Neuronal stem cell (in vitro differentiated cells): ENCODE results near the gene TP53RK.

Experiments used
- DNase-seq: peaks from one replicate; pipeline ENCODE4 v3.0.0-alpha.2; 2013; ENCODE audit warnings: low spot score
- H2AFZ ChIP-seq: one replicate; pipeline ENCODE4 v1.6.1; 2013; ENCODE audit warnings: mild to moderate bottlenecking, low read length, inconsistent platforms
- H2AK5ac ChIP-seq: 2 replicates; pipeline ENCODE4 v1.6.1; 2013; ENCODE audit warnings: low read depth, mild to moderate bottlenecking, inconsistent platforms, low read length, moderate library complexity, mixed read lengths
- H2BK120ac ChIP-seq: 2 replicates; pipeline ENCODE4 v1.6.1; 2013; ENCODE audit warnings: low read depth, mild to moderate bottlenecking, inconsistent platforms, low read length, moderate library complexity, mixed read lengths
- H2BK12ac ChIP-seq: one replicate; pipeline ENCODE4 v1.6.1; 2013; ENCODE audit warnings: low read length, inconsistent platforms
- H2BK15ac ChIP-seq: 2 replicates; pipeline ENCODE4 v1.6.1; 2013; ENCODE audit warnings: mild to moderate bottlenecking, low read length, inconsistent platforms, mixed read lengths
- H2BK5ac ChIP-seq: one replicate; pipeline ENCODE4 v1.6.1; 2013; ENCODE audit warnings: inconsistent platforms, mild to moderate bottlenecking, low read length, moderate library complexity
- H3K14ac ChIP-seq: one replicate; pipeline ENCODE4 v1.6.1; 2013; ENCODE audit warnings: low read length, inconsistent platforms
- H3K18ac ChIP-seq: 2 replicates; pipeline ENCODE4 v1.6.1; 2013; ENCODE audit warnings: low read length, inconsistent platforms
- H3K23ac ChIP-seq: 2 replicates; pipeline ENCODE4 v1.6.1; 2013; ENCODE audit warnings: low read depth, mild to moderate bottlenecking, mixed read lengths, low read length, inconsistent platforms; ENCODE audit not compliant: poor library complexity
- H3K27ac ChIP-seq: replicated peaks from 3 replicates; pipeline ENCODE4 v1.5.1; 2013; ENCODE audit warnings: low read length, inconsistent platforms
- H3K27me3 ChIP-seq, 3 experiments: 2 replicates each; pipeline ENCODE4 v1.6.1; 2013; ENCODE audit warnings: low read length in 3 of 3, mild to moderate bottlenecking in 2 of 3, inconsistent platforms in 1 of 3, low read depth in 1 of 3, mixed read lengths in 1 of 3, moderate library complexity in 1 of 3; ENCODE audit not compliant: control insufficient read depth in 3 of 3, insufficient read depth in 3 of 3
- H3K36me3 ChIP-seq, 2 donors: replicated peaks in 1 of 2; 2 replicates each; pipeline ENCODE4 v1.6.1; 2013; ENCODE audit warnings: low read length in 2 of 2; ENCODE audit not compliant: control insufficient read depth in 2 of 2, insufficient read depth in 2 of 2
- H3K4ac ChIP-seq: 2 replicates; pipeline ENCODE4 v1.6.1; 2013; ENCODE audit warnings: inconsistent platforms, mild to moderate bottlenecking, low read length, moderate library complexity
- H3K4me1 ChIP-seq, 2 donors: 1 replicate in 1 of 2; 2 replicates in 1 of 2; pipeline ENCODE4 v1.6.1; 2013; ENCODE audit warnings: low read length in 2 of 2, low read depth in 1 of 2; ENCODE audit not compliant: control insufficient read depth in 2 of 2, insufficient read depth in 1 of 2
- H3K4me2 ChIP-seq: one replicate; pipeline ENCODE4 v1.6.1; 2013; ENCODE audit warnings: mild to moderate bottlenecking, low read length, inconsistent platforms; ENCODE audit not compliant: insufficient read depth, poor library complexity, severe bottlenecking
- H3K4me3 ChIP-seq, 2 donors: 2 replicates each; pipeline ENCODE4 v1.5.1; 2013; ENCODE audit warnings: low read length in 2 of 2, mild to moderate bottlenecking in 2 of 2, inconsistent platforms in 1 of 2, moderate library complexity in 1 of 2
- H3K79me1 ChIP-seq: one replicate; pipeline ENCODE4 v1.6.1; 2013; ENCODE audit warnings: low read depth, mild to moderate bottlenecking, inconsistent platforms, low read length, moderate library complexity
- H3K9ac ChIP-seq: one replicate; pipeline ENCODE4 v1.6.1; 2013; ENCODE audit warnings: mild to moderate bottlenecking, low read depth, low read length, inconsistent platforms; ENCODE audit not compliant: poor library complexity
- H3K9me3 ChIP-seq, 2 donors: replicated peaks in 1 of 2; 2 replicates each; pipeline versions ENCODE3 to v1.6.1; 2013; ENCODE audit warnings: low read length in 2 of 2, mild to moderate bottlenecking in 2 of 2, inconsistent platforms in 1 of 2, low read depth in 1 of 2, mixed read lengths in 1 of 2, moderate library complexity in 1 of 2; ENCODE audit not compliant: control insufficient read depth in 2 of 2, insufficient read depth in 1 of 2
- H4K8ac ChIP-seq: one replicate; pipeline ENCODE4 v1.6.1; 2013; ENCODE audit warnings: low read depth, mild to moderate bottlenecking, inconsistent platforms, low read length, moderate library complexity
- H4K91ac ChIP-seq: one replicate; pipeline ENCODE4 v1.6.1; 2013; ENCODE audit warnings: low read length, low read depth, mild to moderate bottlenecking, inconsistent platforms; ENCODE audit not compliant: poor library complexity
- WGBS, 2 donors: extraction: QIAGEN DNeasy Blood & Tissue Kit; methylation state at CpG; one replicate each; pipeline ENCODE4 v1.1.7; 2013; ENCODE audit warnings: missing lambda C conversion rate in 2 of 2, mixed read lengths in 1 of 2; ENCODE audit not compliant: insufficient read length in 2 of 2, insufficient replicate concordance in 1 of 2; ENCODE audit errors: extremely low coverage in 2 of 2; 5-methylcytosine and 5-hydroxymethylcytosine counted together

The TP53RK gene

DNA sequence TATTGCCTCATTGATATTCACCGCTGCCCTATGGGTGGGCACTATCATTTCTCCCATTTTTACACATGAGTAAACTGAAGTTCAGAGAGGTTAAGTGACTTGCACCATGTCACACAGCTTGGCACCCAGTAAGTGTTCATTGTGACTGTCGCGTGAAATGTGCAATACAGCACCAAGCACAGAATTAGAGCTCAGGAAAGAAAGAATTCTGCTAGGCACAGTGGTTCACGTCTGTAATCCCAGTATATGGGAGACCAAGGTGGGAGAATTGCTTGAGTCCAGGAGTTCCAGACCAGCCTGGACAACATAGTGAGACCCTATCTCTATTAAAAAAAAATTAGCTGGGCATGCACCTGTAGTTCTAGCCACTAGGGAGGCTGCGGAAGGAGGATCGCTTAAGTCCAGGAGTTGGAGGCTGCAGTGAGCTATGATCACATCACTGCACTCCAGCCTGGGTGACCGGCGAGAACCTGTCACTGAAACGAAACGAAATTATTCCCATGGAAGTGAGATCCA lies 38.6 kb downstream of the TP53RK start:
- no peak overlapping the region for H4K8ac ChIP-seq
- no peak overlapping the region for H3K4me3 ChIP-seq
- no peaks in the 10 kb centered on the region for H3K79me1 ChIP-seq
- H3K14ac ChIP-seq: no peak overlapping the region
- no peak overlapping the region for H2BK15ac ChIP-seq
- DNase-seq: no peak
- H3K9ac ChIP-seq: peak overlapping the region; percentile 64
- peak overlapping the region; percentile 71 for H2BK5ac ChIP-seq
- no CpG with 5 or more reads among the region's 10 CpGs for WGBS, 2 donors
- no peak overlapping the region for H3K27ac ChIP-seq
- peaks cover 3 to 5% of the 10 kb centered on the region in 2 donors for H3K4me1 ChIP-seq
- H3K36me3 ChIP-seq: no peaks in the 10 kb centered on the region
- H2AFZ ChIP-seq: no peak overlapping the region
- no peaks in the 10 kb centered on the region for H3K9me3 ChIP-seq
- H2BK12ac ChIP-seq: no peak overlapping the region
- H3K4me2 ChIP-seq: peak overlapping the region; percentile 74
- no peak overlapping the region for H3K23ac ChIP-seq
- H3K27me3 ChIP-seq: peaks cover 0 to 6% (median 0%) of the 10 kb centered on the region in 3 experiments
- no peak overlapping the region for H2BK120ac ChIP-seq
- no peak overlapping the region for H3K4ac ChIP-seq
- H2AK5ac ChIP-seq: no peak overlapping the region
- H3K18ac ChIP-seq: peak overlapping the region; percentile 73
- H4K91ac ChIP-seq: no peak overlapping the region

DNA sequence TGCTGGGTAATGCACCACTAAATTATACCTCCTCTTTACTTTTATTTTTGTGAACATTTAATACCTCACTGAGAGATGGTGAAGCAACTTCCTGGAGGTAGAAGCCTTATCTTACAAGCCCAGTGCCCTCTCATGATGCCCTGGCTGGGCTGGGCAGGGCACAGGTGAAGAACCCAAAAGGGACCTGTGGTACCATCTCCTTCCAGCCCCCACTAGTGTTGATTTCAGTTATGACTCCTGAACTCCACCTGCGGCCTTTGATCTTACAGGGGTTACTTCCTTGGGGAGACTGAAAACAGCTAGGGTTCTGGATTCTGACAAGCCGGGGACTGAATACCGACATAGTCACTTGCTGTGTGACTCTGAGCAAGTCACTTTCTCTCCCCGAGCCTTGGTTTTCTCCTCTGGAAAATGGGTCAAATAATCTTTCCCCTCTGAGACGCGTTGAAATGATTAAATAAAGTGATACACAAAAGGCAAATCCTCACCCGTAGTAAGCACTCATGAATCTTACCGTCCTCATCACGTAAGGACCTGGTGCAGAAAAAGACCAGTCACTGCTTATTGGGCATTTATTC lies 39.2 kb downstream of the TP53RK start:
- H2BK5ac ChIP-seq: no peak overlapping the region
- H3K36me3 ChIP-seq: no peaks in the 10 kb centered on the region
- H3K9me3 ChIP-seq: no peaks in the 10 kb centered on the region
- no peak overlapping the region for H2BK120ac ChIP-seq
- H4K8ac ChIP-seq: no peak overlapping the region
- no peak overlapping the region for H3K27ac ChIP-seq
- no peak overlapping the region for H2BK15ac ChIP-seq
- no peak overlapping the region for H3K4me2 ChIP-seq
- H3K23ac ChIP-seq: no peak overlapping the region
- no peak overlapping the region for H4K91ac ChIP-seq
- no peak for DNase-seq
- H3K18ac ChIP-seq: no peak overlapping the region
- H3K27me3 ChIP-seq: peaks cover 0 to 6% (median 0%) of the 10 kb centered on the region in 3 experiments
- no peaks in the 10 kb centered on the region for H3K79me1 ChIP-seq
- WGBS, 2 donors: no CpG with 5 or more reads among the region's 9 CpGs
- H3K4me3 ChIP-seq: no peak overlapping the region
- H3K4ac ChIP-seq: no peak overlapping the region
- no peak overlapping the region for H2AK5ac ChIP-seq
- no peak overlapping the region for H2BK12ac ChIP-seq
- no peak overlapping the region for H2AFZ ChIP-seq
- no peak overlapping the region for H3K14ac ChIP-seq
- H3K4me1 ChIP-seq: peaks cover 3 to 5% of the 10 kb centered on the region in 2 donors
- no peak overlapping the region for H3K9ac ChIP-seq

DNA sequence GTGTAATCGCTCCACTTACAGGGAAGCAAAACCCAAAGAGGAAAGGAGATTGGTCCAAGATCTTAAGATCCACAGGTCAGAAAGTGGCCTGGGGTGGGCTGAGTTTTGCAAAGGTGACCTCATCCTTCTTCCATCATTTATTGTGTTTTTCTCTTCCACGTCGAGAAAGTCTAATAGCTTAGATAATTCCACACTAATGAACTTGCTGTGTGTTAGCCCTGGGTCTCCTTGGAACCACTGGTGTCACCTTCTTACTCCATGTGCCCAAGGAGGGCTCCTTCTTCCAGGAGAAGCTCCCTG lies 39.6 kb downstream of the TP53RK start:
- H2BK15ac ChIP-seq: no peak overlapping the region

DNA sequence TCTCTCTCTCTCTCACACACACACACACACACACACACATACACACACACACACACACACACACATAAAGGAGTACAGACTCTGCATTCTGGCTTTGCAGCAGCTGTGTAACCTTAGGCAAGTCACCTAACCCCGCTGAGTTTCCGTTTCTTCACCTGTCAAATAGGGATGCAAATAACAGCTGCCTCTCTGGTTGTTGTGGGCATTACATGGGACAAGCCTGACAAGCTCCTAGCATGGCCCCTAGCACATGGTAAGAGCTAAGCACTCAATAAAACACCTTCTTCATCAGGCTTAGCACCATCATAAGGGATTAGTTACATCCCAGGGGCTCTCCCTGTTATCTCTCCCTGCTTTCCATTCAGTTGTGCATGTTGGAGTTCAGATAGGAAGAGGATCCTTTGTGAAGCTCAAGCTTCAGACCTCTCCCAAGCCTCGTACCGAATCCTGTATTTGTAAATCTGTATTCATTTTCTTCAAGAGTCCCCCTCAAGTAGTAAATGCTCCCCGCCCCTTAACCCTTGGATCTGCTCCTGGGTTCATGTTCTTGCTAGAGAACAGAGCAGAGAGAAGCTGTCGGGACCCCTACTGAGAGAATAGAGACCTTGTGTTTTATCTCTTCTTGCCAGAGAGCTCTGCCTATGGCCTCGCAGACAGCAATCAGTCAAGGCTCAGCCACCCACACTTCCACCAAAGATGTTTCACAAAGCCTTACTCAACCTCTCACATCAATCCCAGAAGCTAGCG lies 40.2 kb downstream of the TP53RK start:
- no peak overlapping the region for H2BK12ac ChIP-seq
- no peak overlapping the region for H3K23ac ChIP-seq
- peaks cover 0 to 6% (median 0%) of the 10 kb centered on the region in 3 experiments for H3K27me3 ChIP-seq
- DNase-seq: no peak
- no peak overlapping the region for H2AK5ac ChIP-seq
- no CpG with 5 or more reads among the region's 8 CpGs for WGBS, 2 donors
- H2BK120ac ChIP-seq: no peak overlapping the region
- H4K91ac ChIP-seq: no peak overlapping the region
- no peak overlapping the region for H3K4ac ChIP-seq
- no peaks in the 10 kb centered on the region for H3K79me1 ChIP-seq
- H3K4me2 ChIP-seq: no peak overlapping the region
- peak overlapping the region; percentile 3 for H2AFZ ChIP-seq
- no peak overlapping the region for H3K4me3 ChIP-seq
- no peak overlapping the region for H3K27ac ChIP-seq
- H3K18ac ChIP-seq: no peak overlapping the region
- H4K8ac ChIP-seq: no peak overlapping the region
- H3K14ac ChIP-seq: no peak overlapping the region
- H3K9ac ChIP-seq: no peak overlapping the region
- H3K4me1 ChIP-seq: peaks cover 3 to 5% of the 10 kb centered on the region in 2 donors
- H2BK5ac ChIP-seq: no peak overlapping the region
- H3K36me3 ChIP-seq: no peaks in the 10 kb centered on the region
- no peak overlapping the region for H2BK15ac ChIP-seq
- H3K9me3 ChIP-seq: no peaks in the 10 kb centered on the region

More for the DNA sequence above, 39.6 kb downstream of the TP53RK start:
- H3K4ac ChIP-seq: no peak overlapping the region
- no peak overlapping the region for H4K8ac ChIP-seq
- no peak overlapping the region for H3K4me3 ChIP-seq
- no peaks in the 10 kb centered on the region for H3K9me3 ChIP-seq
- H2AFZ ChIP-seq: peak overlapping the region; percentile 3
- H3K23ac ChIP-seq: no peak overlapping the region
- no peak overlapping the region for H2BK120ac ChIP-seq
- H2BK5ac ChIP-seq: no peak overlapping the region
- no peak overlapping the region for H3K27ac ChIP-seq
- no peak overlapping the region for H2AK5ac ChIP-seq
- no CpG with 5 or more reads among the region's 3 CpGs for WGBS, 2 donors
- no peak overlapping the region for H3K18ac ChIP-seq
- H3K14ac ChIP-seq: no peak overlapping the region
- no peaks in the 10 kb centered on the region for H3K79me1 ChIP-seq
- no peak overlapping the region for H3K4me2 ChIP-seq
- H2BK12ac ChIP-seq: no peak overlapping the region
- DNase-seq: no peak
- H4K91ac ChIP-seq: no peak overlapping the region
- no peaks in the 10 kb centered on the region for H3K36me3 ChIP-seq
- H3K9ac ChIP-seq: no peak overlapping the region
- peaks cover 0 to 6% (median 0%) of the 10 kb centered on the region in 3 experiments for H3K27me3 ChIP-seq
- peaks cover 3 to 5% of the 10 kb centered on the region in 2 donors for H3K4me1 ChIP-seq
